NB4 (cell line): Measurements from ENCODE around the gene NPPA.

ENCODE experiments used
- POLR2A ChIP-seq: IDR thresholded peaks from 2 replicates; pipeline ENCODE4 v1.6.1; 2011; ENCODE audit warnings: mild to moderate bottlenecking; ENCODE audit not compliant: insufficient read length; ENCODE audit errors: extremely low read depth
- TF ChIP-seq, protein P1 (sequence below): IDR thresholded peaks from one replicate; pipeline ENCODE4 v1.5.1; 2012; ENCODE audit warnings: low read depth, low read length

DNA sequence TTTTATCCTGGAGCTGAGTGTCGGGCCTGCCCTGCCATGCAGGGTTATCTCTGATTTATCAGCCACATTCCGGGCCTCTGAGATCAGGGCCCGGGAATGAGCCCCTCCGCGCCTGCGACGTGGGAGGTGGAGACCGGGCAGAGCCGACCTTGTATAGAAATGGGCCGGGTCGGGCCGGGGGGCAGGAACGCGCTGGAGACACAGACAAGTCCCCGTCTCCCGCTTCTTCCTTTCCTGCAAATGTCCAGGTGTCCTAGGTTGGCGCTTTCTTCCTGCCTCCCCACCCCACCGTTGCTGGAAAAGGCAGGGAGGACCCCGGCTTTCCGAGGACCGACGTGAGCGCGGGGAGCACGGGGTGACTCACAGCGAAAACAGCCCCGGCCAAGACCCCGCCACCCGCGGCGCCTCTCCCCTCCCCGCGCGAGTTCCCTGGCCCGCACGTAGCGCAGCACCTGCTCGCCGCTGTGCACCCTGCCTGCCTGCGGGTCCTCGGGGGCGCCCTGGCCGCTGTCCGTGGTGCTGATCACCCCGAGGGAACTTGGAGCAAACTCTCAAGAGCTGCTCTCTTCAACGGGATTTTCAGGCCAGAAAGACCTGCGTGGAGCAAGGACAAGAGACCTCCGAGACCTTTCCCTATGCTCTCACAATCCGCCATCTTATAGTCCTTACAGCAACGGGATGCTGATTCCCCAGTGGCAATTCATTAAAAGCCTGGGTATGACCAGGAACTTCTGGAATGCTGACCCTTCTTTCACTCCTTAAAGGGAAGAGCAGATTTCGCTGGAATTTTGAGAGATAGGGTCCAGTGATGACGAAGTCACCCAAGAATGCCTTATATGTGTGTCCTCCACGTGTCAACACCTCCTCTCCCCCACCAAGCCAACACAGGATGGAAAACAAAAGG, 11.6 kb upstream of the NPPA start:
- no peak for TF ChIP-seq POLR2A
- TF ChIP-seq, protein P1, sequence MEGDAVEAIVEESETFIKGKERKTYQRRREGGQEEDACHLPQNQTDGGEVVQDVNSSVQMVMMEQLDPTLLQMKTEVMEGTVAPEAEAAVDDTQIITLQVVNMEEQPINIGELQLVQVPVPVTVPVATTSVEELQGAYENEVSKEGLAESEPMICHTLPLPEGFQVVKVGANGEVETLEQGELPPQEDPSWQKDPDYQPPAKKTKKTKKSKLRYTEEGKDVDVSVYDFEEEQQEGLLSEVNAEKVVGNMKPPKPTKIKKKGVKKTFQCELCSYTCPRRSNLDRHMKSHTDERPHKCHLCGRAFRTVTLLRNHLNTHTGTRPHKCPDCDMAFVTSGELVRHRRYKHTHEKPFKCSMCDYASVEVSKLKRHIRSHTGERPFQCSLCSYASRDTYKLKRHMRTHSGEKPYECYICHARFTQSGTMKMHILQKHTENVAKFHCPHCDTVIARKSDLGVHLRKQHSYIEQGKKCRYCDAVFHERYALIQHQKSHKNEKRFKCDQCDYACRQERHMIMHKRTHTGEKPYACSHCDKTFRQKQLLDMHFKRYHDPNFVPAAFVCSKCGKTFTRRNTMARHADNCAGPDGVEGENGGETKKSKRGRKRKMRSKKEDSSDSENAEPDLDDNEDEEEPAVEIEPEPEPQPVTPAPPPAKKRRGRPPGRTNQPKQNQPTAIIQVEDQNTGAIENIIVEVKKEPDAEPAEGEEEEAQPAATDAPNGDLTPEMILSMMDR = no peak
